NB4 (cell line): ENCODE results near the gene LARP4B.
A peak's percentile ranks its signal among the peaks of the same experiment; 100 is the strongest.

Experiments
- DNase-seq: peaks from one replicate; pipeline ENCODE4 v3.0.0; 2010; ENCODE audit warnings: low read depth
- H3K4me3 ChIP-seq: one replicate; pipeline ENCODE4 v1.5.1; 2011; ENCODE audit warnings: mild to moderate bottlenecking, low read depth, low read length, moderate library complexity
- CTCF ChIP-seq: IDR thresholded peaks from one replicate; pipeline ENCODE4 v1.5.1; 2012; ENCODE audit warnings: low read depth, low read length
- MYC ChIP-seq: IDR thresholded peaks from 2 replicates; pipeline ENCODE4 v1.6.1; 2011; ENCODE audit warnings: low read depth, low read length
- POLR2A ChIP-seq: IDR thresholded peaks from 2 replicates; pipeline ENCODE4 v1.6.1; 2011; ENCODE audit warnings: mild to moderate bottlenecking; ENCODE audit not compliant: insufficient read length; ENCODE audit errors: extremely low read depth
- TF ChIP-seq, protein P1 (sequence below): IDR thresholded peaks from 2 replicates; pipeline ENCODE4 v1.6.1; 2011; ENCODE audit warnings: low read depth, low read length

Gene LARP4B

DNA sequence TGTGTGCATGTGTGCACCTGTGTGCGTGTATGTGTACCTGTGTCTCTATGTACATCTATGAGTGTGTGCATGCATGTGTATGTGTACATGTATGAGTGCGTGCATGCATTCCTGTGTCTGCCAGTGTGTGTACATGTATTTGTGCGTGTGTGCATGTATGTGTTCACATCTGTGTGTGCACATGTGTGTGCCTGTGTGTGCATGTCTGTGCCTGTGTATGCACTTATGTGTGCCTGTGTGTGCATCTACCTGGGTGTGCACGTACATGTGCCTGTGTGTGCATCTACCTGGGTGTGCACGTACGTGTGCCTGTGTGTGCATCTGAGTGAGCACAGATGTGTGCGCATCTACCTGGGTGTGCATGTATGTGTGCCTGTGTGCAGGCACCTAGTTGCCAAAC lies 139.9 kb downstream of the LARP4B start:
- H3K4me3 ChIP-seq = no peak overlapping the region
- no peak for DNase-seq
- no peak for TF ChIP-seq MYC
- TF ChIP-seq, protein P1, sequence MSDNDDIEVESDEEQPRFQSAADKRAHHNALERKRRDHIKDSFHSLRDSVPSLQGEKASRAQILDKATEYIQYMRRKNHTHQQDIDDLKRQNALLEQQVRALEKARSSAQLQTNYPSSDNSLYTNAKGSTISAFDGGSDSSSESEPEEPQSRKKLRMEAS = no peak
- no peak for TF ChIP-seq POLR2A
- no peak for TF ChIP-seq CTCF

- TF ChIP-seq, protein P1 = no peak
- TF ChIP-seq MYC (no peak), CTCF (no peak), POLR2A (no peak)
- H3K4me3 ChIP-seq = no peak overlapping the region
- DNase-seq = no peak
Observed at GRCh38 chr10:790821-791551, 140.5 kb downstream of the LARP4B start.

- no peak for TF ChIP-seq MYC
- TF ChIP-seq, protein P1 = no peak
- TF ChIP-seq POLR2A = no peak
- TF ChIP-seq CTCF = no peak
- DNase-seq = no peak
Observed at GRCh38 chr10:789831-790701, 141.4 kb downstream of the LARP4B start.

GRCh38 chr10:788796-789748 lies 142.4 kb downstream of the LARP4B start:
- no peak overlapping the region for H3K4me3 ChIP-seq
- peak; percentile 53 for DNase-seq
- TF ChIP-seq MYC = no peak
- peak; percentile 45 for TF ChIP-seq CTCF

More at GRCh38 chr10:789831-790701, 141.4 kb downstream of the LARP4B start:
- H3K4me3 ChIP-seq = no peak overlapping the region

GRCh38 chr10:787933-788651 lies 143.4 kb downstream of the LARP4B start:
- TF ChIP-seq POLR2A (no peak), CTCF (no peak), MYC (no peak)
- TF ChIP-seq, protein P1 = no peak
- H3K4me3 ChIP-seq = no peak overlapping the region
- DNase-seq = no peak
